RWPE1 (cell line): ENCODE data around the gene NT5E.

ENCODE experiments used
- CTCF ChIA-PET: fragments of 350-600 bp; sonication (Branson Sonifier 250); formaldehyde crosslinking; extraction: SDS; loops from one replicate; lab custom pipeline; 2021; lab: Yijun Ruan, JAX
- POLR2A ChIA-PET: fragments of 400-600 bp; formaldehyde crosslinking; extraction: SDS; loops from one replicate; lab custom pipeline; 2020; ENCODE audit warnings: antibody characterized with exemption; ENCODE audit not compliant: low non-redundant PET; lab: Yijun Ruan, JAX
- DNase-seq: peaks from one replicate; pipeline ENCODE4 v3.0.0; 2012; ENCODE audit warnings: low spot score
- H3K27ac ChIP-seq: fragments of 450-650 bp; 2 replicates; pipeline ENCODE4 v1.5.1; 2017
- TF ChIP-seq, protein P1 (sequence below): fragments of 450-650 bp; conservative IDR thresholded peaks from 2 replicates; pipeline ENCODE4 v1.5.1; 2017; ENCODE audit warnings: low read depth, mild to moderate bottlenecking

NT5E gene

DNA sequence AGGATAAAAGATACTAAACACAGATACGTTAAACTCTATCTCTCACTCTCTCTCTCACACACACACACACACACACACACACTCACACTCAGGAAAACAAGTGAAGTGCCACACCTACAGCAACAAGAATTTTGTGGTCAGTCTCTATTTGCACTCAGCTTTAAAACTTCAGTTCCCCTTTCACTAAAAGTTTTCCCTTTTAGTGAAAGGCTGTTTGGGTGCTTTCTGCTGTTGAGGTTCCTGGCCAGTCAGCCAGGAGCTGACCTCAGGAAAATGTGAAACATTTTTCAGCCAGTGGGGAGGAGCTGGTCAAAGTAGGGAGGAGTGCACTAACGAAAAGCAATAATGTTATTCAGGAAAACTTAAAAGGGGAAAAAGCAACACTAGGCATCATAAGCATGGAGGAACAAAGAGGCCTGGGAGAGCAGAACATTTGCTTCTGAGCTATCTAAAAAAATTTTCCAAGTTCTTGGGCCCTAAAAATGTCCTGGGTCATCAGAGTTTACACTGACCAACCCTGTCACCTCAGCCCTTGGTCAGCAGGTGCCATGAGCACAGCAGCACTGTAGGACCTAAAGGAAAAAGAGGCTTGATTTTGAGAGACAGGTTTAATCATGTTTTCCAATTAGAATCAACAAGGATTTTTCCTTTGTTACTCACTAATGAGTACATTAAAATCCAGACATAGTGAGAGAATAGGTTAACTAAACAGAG is 30.7 kb upstream of the NT5E start:
- CTCF ChIA-PET: no interaction called here
- POLR2A ChIA-PET: no interaction called here

DNA sequence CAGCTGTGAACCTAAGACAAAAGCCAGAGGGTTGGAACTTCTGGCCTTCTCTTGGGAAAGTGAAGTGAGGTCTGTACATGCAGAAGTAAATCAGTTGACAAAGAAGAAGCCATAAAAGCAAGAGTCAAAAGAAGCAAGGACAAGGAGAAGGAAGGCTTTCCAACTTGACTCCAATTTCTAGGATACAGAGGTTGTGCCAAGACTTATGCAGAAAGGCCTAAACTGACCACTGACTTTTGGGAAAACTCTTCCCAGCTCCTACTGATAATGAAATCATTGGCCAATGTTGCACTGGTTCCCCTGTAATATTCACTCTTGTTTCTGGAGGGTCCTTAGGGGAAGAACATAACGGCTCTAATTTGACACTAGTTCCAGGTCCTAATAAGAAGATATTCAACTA is 29.3 kb upstream of the NT5E start:
- DNase-seq: no peak
- H3K27ac ChIP-seq: no peak overlapping the region
- ChIA-PET CTCF (no interaction called here), POLR2A (no interaction called here)
- TF ChIP-seq, protein P1, sequence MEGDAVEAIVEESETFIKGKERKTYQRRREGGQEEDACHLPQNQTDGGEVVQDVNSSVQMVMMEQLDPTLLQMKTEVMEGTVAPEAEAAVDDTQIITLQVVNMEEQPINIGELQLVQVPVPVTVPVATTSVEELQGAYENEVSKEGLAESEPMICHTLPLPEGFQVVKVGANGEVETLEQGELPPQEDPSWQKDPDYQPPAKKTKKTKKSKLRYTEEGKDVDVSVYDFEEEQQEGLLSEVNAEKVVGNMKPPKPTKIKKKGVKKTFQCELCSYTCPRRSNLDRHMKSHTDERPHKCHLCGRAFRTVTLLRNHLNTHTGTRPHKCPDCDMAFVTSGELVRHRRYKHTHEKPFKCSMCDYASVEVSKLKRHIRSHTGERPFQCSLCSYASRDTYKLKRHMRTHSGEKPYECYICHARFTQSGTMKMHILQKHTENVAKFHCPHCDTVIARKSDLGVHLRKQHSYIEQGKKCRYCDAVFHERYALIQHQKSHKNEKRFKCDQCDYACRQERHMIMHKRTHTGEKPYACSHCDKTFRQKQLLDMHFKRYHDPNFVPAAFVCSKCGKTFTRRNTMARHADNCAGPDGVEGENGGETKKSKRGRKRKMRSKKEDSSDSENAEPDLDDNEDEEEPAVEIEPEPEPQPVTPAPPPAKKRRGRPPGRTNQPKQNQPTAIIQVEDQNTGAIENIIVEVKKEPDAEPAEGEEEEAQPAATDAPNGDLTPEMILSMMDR: no peak

More for the DNA sequence above, 30.7 kb upstream of the NT5E start:
- TF ChIP-seq, protein P1: no peak
- no peak overlapping the region for H3K27ac ChIP-seq
- DNase-seq: no peak

DNA sequence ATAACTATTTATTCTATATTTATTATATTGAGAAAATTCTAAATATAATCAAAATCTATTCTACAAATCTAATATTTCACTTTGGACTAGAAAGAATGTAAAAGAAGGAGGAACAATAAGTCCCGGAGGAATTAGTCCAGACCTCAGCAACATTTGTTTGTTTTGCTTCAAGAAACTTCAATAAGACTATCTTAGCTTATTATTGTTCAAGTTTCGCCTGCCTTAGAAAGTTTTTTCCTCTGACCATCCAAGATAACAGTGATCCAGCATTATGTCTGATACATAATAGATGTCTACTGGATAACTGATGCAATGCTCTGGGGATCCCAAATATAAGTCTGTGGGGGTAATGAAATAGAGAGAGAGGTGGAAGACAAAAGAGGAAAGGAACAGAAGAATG is 28.7 kb upstream of the NT5E start:
- DNase-seq: no peak
- ChIA-PET CTCF (interaction anchor here (0.6 kb wide), 1 partner anchor 96 kb away, joined by 3 read pairs; no protein-coding TSS in a partner anchor), POLR2A (no interaction called here)
- TF ChIP-seq, protein P1: no peak
- no peak overlapping the region for H3K27ac ChIP-seq

DNA sequence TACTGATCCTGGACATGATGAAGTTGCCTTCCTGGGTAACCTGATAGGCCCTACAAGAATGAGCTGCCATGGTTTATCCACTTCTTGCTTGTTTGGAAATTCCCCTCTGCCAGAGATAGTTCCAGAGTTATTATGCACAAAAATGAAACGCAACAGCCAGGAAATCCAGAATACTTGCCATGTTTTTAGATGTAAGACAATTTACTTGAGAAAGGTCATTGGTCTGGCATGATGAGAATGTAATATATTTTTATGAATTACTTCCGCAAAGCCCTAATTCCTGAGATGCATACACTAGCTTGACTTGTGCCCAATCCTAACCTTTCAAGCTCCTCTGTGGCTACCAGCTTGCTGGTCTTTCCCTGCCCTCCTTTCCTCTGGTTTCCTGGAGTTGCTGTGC is 27.9 kb upstream of the NT5E start:
- H3K27ac ChIP-seq: no peak overlapping the region
- DNase-seq: no peak
- TF ChIP-seq, protein P1: no peak
- CTCF ChIA-PET: interaction anchor here (0.6 kb wide), 1 partner anchor 97 kb away, joined by 3 read pairs; no protein-coding TSS in a partner anchor
- POLR2A ChIA-PET: no interaction called here

DNA sequence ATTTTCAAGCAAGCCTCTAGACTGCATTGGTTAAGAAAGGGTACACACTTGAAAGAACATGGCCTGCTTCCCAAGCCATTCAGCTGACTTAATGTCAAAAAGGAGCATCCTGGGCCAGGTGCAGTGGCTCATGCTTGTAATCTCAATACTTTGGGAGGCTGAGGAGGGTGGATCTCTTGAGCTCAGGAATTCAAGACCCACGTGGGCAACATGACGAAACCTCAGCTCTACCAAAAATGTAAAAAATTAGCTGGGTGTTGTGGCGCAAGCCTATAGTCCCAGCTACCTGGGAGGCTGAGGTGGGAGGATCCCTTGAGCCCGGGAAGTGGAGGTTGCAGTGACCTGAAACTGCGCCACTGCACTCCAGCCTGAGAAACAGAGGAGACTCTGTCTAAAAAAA is 26.9 kb upstream of the NT5E start:
- TF ChIP-seq, protein P1: no peak
- CTCF ChIA-PET: no interaction called here
- POLR2A ChIA-PET: interaction anchor here (0.9 kb wide), 1 partner anchor 27 kb away, joined by 3 read pairs; the partner anchor contains the start of gene NT5E

DNA sequence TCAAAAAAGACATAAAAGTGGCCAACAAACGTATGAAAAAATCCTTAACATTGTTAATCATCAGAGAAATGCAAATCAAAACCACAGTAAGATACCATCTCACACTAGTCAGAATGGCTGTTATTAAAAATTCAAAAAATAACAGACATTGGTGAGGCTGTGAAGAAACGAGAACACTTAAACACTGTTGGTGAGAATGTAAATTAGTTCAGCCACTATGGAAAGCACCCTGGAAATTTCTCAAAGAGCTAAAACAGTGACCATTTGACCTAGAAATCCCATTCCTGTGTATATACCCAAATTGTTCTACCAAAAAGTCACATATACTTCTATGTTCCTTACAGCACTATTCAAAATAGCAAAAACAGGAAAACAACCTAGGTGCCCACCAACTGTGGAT is 24.9 kb upstream of the NT5E start:
- TF ChIP-seq, protein P1: no peak
- no peak for DNase-seq
- H3K27ac ChIP-seq: no peak overlapping the region
- POLR2A ChIA-PET: no interaction called here
- CTCF ChIA-PET: no interaction called here

More for the DNA sequence above, 26.9 kb upstream of the NT5E start:
- no peak for DNase-seq
- H3K27ac ChIP-seq: no peak overlapping the region
